DOHH2 (cell line): ENCODE measurements around the gene SIGLEC5.

Experiments
- EZH2phosphoT487 ChIP-seq: fragments of 200-600 bp; sonication (generic); IDR thresholded peaks from 2 replicates; pipeline ENCODE4 v1.6.1; 2017; ENCODE audit warnings: borderline replicate concordance, mild to moderate bottlenecking, antibody characterized with exemption, low read length, moderate library complexity, mixed read lengths
- TF ChIP-seq, protein P1 (sequence below): fragments of 200-600 bp; sonication (generic); IDR thresholded peaks from one replicate; pipeline ENCODE4 v1.5.1; 2014; ENCODE audit warnings: antibody characterized with exemption, mild to moderate bottlenecking, low read depth, low read length; ENCODE audit not compliant: poor library complexity, severe bottlenecking

DNA sequence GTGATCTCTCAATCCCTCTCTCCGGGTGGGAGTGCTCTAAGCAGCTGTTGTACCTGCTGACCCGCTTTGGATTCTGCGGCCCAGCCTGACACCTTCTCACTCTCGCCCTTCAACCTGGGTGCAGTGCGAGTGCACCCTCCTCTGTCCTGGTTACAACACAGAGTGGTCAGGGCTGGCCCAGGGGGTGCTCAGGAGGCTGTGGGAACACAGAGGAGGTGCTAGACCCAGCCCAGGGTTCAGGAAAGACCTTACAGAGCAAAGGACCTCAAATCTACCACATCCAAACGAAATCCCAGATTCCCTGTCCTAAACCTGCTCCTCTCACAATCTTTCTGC lies 35.5 kb downstream of the SIGLEC5 start:
- TF ChIP-seq, protein P1, sequence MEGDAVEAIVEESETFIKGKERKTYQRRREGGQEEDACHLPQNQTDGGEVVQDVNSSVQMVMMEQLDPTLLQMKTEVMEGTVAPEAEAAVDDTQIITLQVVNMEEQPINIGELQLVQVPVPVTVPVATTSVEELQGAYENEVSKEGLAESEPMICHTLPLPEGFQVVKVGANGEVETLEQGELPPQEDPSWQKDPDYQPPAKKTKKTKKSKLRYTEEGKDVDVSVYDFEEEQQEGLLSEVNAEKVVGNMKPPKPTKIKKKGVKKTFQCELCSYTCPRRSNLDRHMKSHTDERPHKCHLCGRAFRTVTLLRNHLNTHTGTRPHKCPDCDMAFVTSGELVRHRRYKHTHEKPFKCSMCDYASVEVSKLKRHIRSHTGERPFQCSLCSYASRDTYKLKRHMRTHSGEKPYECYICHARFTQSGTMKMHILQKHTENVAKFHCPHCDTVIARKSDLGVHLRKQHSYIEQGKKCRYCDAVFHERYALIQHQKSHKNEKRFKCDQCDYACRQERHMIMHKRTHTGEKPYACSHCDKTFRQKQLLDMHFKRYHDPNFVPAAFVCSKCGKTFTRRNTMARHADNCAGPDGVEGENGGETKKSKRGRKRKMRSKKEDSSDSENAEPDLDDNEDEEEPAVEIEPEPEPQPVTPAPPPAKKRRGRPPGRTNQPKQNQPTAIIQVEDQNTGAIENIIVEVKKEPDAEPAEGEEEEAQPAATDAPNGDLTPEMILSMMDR = no peak
- no peak for TF ChIP-seq EZH2phosphoT487
